ENCODE results near the gene CD63.

GRCh38 chr12:55724940-55725309, 3.9 kb downstream of the CD63 start:
- no peak for TF ChIP-seq POLR2A (IDR thresholded peaks at IDR 0.05)
- TF ChIP-seq, protein P1, sequence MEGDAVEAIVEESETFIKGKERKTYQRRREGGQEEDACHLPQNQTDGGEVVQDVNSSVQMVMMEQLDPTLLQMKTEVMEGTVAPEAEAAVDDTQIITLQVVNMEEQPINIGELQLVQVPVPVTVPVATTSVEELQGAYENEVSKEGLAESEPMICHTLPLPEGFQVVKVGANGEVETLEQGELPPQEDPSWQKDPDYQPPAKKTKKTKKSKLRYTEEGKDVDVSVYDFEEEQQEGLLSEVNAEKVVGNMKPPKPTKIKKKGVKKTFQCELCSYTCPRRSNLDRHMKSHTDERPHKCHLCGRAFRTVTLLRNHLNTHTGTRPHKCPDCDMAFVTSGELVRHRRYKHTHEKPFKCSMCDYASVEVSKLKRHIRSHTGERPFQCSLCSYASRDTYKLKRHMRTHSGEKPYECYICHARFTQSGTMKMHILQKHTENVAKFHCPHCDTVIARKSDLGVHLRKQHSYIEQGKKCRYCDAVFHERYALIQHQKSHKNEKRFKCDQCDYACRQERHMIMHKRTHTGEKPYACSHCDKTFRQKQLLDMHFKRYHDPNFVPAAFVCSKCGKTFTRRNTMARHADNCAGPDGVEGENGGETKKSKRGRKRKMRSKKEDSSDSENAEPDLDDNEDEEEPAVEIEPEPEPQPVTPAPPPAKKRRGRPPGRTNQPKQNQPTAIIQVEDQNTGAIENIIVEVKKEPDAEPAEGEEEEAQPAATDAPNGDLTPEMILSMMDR (IDR thresholded peaks at IDR 0.05) = no peak
